IPS DF 4.7 (cell line): ENCODE measurements around the gene KCNH4.
A peak's percentile ranks its signal among the peaks of the same experiment; 100 is the strongest.

Source experiments
- DNase-seq: peaks from one replicate; pipeline ENCODE4 v3.0.0-alpha.2; 2013; ENCODE audit warnings: low spot score; ENCODE audit errors: extremely low read depth

KCNH4 gene

DNA sequence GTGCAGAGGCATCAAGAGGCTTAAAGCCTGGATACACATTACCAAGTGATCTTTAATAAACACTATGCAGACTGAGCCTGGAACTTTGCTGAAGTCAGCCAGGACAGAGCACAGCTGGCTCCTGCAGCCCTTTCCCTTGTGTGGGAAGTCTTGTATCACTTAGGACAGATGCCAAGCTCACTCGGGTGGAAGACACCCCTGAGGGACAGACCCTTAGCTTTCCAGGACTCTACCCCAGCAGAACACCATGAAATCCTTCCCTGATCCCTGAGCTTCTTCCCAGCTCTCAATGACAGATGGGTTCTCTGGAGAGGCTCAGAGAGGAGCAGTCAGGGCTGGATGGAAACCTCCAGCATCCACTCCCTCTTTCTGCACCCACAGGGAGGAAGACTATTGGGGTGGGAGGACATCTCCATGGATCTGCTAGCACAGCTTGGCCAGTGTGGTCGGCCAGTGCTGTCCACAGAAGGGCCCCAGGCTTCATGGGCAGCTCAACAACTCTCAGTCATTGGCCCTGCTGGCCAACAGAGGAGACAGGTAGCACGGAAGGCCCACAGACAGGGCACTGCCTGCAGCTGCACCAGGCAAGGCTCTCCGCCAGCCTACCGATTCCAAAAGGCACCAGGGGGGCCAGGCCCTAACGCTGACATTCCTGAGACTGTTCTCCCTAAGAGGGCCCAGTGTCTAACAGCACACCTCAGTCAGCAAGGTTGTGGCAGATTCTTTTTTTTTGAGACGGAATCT is 42.0 kb downstream of the KCNH4 start:
- DNase-seq = no peak

DNA sequence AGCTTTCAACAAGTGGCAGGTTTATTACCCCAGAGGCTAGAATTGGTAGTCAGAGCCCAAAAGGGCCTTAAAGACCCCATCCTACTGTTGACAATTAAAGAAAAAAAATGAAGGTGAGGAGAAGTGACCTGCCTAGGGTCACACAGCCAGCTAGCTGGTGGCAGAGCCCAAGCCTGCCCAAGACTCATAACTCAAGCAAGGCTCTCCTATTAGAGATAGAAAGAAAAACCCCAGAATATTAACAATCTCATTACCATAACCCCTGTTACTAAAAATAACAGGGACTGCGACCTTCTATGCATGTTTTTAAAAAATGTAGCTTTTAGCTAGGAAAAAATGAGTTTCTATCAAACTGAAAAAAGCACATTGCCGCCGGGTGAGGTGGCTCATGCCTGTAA is 44.3 kb downstream of the KCNH4 start:
- no peak for DNase-seq

DNA sequence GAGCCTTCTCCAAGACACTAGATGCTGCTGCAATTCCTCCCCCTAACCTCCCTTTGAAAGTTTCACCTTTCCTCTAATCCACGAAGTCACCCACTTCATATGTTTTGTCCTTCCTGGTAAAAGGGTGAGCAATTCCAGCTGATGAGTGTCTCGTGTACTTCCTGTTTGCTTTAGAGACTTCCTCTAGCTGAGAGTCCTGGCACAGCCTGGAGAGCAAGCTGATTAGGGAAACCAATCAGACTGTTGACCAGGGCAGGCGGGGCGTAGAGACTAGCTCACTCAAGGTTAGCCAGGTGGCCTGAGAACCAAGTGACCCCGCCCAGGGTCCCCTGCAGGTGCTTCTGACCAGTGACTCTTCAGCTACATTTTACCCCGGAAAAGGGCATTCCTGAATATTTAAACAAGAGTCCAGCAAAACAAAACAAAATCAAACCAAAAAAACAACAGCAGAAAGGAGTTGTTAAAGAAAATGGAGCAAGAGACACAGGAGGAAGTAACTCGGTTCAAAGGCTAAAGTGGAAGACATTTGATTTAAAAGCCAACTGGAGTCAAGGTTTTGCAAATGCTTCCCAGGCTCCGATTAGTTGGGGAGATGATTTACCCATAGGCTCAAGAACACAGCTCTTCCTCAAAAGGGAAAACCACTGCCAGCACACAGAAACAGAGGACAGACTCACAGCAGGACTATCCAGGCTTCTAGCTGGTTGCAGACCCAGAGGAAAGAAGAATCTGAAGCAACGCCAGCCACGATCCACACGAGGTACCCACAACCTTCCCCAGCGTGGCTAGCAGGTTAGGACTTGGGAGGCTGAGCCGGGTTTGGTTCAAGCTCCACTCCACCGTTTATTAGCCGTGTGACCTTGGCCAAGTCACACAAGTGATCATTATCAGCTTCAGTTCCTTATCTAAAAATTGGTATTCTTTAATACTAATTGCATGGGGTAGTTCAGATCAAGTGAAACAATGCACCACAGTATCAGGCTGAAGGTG is 45.0 kb downstream of the KCNH4 start:
- DNase-seq = no peak

DNA sequence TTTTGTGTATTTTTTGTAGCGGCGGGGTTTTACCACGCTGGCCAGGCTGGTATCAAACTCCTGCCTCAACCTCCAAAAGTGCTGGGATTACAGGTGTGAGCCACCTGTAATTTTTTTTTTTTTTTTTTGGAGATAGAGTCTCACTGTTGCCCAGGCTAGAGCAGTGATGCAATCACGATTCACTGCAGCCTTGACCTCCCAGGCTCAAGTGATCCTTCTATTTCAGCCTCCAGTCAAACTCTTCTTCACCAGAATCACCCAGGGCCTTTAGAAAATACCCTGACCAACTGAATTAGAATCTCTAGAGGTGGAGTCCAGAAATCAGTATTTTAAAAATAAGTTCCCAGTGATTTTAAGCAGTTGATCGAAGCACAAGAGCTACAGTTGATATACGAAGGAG is 45.8 kb downstream of the KCNH4 start:
- no peak for DNase-seq

DNA sequence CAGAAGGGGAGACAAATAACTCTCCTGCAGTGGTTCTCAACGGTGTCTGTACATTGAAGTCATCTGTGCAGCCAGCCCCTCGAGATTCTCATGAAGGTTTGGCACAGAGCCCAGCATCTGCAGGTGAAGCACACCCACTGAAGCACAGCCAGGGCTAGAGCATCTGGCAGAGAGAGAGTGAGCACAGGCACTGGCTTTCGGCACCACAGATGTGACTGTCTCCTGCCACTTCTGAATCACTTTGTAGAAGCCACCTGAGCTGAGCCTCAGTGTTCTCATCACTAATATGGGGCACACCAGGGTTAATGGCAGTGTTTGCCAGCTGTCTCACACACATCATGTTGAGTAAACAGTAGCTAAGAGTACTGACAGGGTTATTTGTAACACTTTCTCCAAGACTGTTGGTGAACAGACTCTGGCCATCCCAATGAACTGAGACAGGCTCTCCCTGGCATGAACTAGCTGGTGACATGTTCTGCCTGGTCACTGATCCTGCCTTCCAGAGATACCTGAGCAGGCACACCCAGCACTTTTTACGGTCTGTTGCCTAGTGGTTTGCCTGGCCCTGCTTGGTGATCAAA is 47.4 kb downstream of the KCNH4 start:
- no peak for DNase-seq

DNA sequence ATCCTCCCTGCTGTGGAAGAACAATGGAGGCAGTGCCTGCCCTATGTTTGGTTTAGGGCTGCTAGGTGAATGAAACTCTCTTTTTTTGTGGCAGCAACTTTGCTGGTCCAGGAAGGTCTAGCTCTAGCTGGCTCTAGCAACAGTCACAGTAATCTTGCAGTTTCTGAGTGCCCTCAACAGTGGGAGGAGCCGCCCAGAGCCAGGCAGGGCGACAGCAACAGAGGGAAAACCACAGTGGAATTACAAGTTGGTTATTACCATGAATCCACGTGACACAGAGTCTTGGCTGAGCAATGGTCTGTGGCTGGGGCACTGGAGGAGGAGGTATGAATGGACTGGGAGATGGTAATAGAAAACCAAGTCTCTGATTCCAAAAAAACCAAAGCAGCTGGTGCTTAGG is 48.0 kb downstream of the KCNH4 start:
- DNase-seq = no peak

DNA sequence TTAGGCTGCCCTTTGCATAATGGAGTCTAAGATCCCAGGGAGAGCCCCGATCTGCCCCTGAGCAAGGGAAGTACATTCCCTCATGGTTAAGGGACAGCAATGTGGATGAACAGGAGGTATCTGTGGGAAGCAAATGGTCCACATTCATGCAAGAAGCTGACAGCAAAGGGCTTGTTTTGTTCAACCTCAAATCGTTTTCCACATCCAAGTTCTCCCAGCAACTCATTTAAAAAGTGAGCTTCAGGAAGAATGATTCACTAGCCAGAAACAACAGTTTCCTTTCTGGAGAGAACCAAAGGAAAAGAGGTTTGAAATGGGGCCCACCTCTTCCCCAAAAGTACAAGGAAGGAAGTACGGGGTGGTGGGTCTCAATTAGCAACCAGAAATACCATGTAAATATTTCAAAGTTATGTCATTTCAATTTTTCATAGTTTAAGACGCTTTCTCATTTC is 48.9 kb downstream of the KCNH4 start:
- DNase-seq = no peak

DNA sequence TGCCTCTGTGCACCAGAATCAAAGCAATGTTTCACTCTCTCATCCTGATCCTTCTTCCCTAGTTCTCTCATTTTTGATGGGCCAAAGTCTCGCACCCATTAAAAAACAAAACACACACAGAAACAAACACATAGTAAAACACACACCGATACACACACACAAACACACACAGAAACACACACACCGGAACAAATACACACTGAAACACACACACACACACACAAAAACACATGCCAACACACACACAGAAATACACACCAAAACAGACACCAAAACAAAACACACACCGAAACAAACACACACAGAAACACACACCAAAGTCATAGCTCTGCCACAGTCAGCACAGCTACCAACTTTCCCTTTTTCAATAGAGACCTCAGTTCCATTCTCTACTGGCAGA is 49.7 kb downstream of the KCNH4 start:
- no peak for DNase-seq

DNA sequence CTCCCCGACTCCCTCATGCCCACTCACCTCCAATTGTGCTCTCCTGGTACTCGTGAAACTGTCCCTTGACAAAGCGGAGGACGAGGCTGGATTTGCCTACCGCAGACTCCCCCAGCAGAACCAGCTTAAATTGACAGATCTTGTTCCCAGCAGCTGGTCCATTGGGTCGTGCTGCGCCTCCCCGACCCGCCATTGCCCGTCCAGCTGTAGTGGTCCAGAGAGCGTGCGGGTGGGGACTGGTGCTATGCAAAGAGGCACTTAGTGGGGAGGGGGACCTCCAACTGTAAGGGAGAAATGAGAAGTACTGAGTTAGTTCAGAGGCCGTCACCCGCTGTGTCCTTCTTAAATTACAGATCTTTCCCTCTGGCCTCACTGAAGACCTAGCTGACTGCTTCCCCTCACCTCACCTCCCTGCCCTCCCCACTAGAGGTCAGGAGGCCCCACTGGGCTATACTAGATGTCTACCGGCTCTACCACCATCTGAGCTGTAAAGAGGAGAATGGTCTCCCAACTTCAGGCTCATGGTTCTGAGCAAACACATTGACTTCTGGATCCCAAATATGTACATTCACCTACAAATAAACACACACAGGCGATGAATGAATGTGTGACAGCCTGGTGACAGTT is 50.5 kb downstream of the KCNH4 start:
- no peak for DNase-seq

DNA sequence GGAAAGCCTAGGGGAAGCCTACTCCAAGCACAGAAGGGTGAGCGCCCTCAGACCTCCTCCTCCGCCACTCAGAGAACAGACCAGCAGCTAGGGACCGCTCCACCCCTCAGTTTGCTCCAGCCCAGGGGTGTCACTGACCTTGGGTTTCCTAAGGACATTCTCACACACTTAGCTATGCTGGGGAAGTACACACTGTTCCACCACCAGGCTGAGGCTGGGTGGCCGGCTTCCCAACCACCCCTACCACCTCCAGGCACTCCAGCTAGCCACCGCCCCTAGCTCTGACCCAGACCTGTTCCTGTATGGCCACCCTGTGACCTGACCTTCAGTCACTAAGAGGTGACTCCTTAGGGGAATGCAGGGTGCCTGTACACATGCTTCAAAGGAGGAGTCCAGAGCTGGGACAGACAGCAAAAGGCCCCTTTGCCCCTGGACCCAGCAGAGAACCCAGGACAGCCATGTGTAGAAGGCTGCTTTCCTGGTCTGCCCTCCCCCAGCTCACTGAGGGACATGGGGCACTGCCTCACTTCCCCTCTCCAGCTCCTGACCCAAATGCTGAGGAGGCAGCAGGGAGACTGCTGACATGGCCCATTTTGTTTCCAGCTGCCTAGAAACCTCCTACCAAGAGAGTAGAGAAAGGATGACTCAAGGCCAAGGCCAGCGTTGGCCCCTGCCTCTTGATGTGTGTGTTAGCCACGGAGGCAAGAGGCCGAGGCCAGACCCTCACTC is 51.7 kb downstream of the KCNH4 start:
- DNase-seq = no peak

DNA sequence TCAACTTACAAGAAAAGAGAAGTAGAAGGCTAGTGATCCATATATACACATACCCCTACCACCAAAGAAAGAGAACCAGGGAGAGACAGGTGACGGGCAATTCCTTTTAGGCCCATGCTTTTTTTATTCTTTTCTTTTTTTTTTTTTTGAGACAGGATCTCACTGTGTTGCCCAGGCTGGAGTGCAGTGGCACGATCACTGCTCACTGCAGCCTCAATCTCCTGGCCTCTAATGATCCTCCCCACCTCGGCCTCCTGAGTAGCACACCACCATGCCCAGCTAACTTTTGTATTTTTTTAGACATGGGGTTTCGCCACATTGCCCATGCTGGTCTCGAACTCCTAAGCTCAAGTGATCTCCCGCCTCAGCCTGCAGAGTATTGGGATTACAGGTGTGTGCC is 53.5 kb downstream of the KCNH4 start:
- DNase-seq = no peak

DNA sequence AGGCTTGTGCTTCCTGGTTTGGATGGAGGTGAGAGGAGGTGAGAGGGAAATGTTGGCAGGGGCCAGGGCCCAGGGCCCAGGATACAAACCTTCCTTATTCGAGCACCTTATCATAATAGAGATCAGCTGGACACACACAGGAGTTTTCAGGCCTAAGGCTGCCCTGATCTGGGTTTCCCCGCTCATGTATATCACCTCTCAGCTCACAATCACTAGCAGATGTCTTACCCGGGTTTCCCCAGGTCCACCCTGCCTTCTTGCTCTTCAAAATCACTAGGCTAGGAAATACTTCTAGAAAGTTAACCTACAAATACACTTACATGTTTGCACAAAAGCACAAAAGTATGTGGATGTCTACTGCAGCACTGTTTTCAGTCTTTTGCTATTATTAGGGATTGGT is 54.1 kb downstream of the KCNH4 start:
- no peak for DNase-seq

DNA sequence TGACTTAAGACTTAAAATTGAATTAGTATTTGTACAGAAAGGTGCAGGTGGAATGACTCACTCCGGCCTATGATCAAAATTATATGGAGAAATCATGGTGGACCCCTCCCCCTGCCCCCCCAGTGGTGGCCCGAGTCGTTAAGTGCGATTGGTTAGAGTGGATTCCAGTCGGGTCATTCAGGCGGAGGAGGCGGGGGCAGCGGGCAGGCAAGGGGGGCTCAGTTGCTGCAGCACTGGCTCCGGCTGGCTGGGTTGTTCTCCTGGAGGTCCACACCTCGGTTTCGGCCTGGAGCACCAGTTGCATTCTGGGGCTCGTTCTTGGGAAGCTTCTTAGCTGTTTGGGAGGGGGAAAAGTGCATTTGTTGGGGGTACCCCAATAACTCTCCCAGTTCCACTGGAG is 55.4 kb downstream of the KCNH4 start:
- DNase-seq = no peak

DNA sequence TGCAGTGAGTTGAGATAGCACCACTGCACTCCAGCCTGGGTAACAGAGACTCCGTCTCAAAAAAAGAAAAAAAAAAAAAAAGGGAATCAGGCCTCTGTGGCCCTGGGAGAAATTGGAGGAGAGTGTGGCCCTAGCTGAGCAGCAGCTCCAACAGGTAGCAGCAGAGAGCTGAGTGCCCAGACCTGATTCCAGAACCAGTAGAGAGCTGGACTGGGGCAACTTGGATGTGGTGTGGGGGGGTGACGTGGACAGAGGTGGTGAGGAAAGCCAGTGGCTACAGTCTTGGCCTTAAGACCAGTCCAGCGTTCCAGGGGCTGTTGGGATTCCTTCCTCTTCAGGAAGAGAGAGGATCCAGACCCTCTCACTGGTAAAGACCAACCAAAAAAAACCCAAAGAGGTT is 56.7 kb downstream of the KCNH4 start:
- no peak for DNase-seq

DNA sequence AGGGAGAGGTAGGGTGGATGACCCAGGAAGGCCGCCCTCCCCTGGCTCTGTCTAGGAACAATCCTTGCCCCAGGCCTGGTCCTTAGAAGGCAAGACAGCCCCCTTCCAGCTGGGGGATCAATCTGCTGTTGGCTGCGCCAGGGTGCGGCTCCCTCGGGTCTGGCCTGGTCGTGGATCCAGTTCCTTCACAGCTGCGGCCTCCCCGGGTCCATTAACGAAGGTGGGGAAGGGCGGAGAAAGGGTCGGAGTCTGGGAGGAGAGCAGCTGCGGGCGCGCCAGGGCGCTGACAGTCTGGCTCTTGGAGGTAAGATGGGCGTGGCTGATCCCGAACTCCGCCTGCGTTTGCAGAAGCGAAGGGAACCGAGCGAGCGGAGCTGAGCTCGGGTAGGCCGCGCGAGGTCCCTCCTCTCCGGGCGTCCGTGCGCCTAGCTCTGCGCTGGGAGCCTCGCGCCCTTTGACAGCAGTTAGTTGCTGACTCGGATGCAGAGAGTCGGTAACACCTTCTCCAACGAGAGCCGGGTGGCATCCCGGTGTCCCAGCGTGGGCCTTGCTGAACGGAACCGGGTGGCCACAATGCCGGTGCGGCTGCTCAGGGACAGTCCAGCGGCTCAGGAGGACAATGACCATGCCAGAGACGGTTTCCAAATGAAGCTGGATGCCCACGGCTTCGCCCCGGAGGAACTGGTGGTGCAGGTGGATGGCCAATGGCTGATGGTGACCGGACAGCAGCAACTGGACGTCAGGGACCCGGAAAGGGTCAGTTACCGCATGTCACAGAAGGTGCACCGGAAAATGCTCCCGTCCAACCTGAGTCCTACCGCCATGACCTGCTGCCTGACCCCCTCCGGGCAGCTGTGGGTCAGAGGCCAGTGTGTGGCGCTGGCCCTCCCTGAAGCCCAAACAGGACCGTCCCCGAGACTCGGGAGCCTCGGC is 58.3 kb downstream of the KCNH4 start, which contains the start of gene HSPB9:
Gene HSPB9 (plus strand): TSS at position 434 of the 933 bp plus-strand sequence. CDS start 47 bp downstream, at position 481.
- peak; percentile 68 for DNase-seq

DNA sequence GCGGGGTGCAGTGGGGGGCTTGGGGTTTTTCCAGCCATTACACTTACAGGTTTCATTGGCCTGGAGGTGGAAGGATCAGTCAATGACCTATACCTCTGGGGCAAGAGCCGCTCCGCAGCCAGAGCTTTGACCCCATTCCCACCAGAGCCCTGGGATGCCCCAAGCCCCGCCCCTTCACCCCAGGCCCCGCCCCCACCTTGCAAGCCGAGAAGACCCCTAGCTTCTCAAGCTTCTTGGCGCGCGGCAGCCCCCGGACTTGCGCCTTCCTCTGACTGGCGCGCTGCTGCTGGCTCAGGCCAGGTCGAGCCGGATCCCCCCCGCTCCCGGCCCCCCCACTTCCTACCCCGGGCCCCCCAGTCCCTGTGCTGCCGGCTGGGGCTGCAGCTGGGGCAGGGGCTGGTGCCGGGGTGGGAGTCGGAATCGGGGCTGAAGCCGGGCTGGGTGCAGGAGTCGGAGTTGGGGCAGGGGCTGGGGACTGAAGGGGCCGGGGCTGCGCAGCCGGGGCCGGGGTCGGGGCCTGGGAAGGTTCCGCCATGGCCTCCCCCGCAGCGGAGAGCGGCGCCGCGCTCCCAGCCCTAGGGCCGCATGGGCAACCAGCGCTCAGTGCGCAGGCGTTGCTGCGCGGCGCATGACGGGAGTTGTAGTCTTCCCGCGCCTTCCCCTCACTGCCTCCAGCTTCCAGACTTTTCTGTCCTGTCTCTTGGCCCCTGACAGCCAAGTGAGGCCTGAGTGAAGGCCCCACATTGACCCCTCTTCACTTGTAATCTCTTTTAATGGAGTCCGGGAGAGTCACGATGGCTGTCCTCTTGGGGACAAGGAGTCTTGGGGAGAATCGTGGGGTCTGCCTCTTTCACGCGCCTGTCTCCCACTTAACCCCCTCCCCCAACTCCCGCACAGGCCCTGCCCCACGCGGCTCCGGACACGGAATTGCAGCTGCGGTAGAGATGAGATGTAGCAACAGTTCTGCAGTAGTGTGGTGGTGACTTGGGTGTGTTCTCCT is 59.9 kb downstream of the KCNH4 start, which contains the start of gene KAT2A:
Gene KAT2A (minus strand): TSS at position 598 of the 1,000 bp plus-strand sequence. CDS start 63 bp downstream, at position 535.
- DNase-seq = no peak

DNA sequence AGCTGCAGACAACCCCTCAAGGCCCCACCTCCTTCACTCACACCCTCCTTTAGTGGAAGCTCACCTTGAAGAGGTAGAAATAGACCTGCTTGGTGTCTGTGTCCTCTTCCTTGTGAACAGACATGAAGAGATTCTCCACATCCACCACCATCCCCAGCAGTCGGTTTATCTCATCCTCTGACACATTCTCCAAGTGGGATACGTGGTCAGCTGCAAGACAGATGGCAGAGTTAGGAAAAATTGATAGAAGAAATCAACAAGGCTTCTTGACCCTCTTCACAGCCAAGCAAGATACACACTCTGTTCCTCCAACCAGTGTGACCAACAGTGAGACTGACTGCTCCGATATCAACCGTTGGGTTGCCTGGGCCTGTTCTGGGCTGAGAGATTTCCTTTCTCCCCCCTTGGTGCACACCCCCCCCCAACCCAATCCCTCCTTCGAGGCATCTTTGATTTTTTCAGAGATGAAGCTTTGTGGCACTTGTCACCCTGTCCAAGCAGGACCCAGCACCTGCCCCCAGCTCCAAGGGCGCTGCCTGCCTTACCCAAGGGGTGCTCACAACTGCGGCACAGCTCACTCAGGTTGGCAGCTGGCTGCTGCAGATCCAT is 60.7 kb downstream of the KCNH4 start:
- DNase-seq = no peak

DNA sequence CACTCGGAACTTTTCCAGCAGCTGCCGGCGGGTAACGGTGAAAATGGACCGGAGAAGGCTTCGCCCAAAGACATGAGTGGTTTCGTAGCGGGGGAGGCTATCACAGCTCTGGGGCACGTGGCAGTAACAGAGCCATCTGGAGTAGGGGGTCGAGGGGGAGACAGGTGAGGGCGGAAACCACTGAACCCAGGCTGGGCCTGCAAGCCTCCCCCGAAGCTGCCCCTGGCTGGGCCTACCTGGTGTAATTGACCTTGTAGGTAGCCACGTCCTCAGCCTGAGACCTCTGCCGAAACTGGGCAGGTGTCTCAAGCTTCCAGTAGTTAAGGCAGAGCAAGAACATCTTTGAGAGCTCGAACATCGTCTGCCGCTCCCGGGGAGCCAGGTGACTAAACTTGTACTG is 61.6 kb downstream of the KCNH4 start:
- no peak for DNase-seq
